ENCODE results near the gene PCNA. TPM values are rescaled to one million over a fixed set of nuclear protein-coding genes. Genes with fewer than 3 reads are reported as not detected.

Gene PCNA
- total and polyA plus RNA-seq, 2 donors (not counting 1 experiment from before 2014, with no cell fraction given) = 75.6 to 144 TPM

GRCh38 chr20:5127204-5127858 lies 7.6 kb upstream of the PCNA start:
- Histone ChIP-seq H3K27me3 (ENCODE audit: control insufficient read depth, insufficient read depth, low read length) (no peaks in the 10 kb centered on the region), H3K27ac (ENCODE audit: insufficient read depth, low read length) (peak overlapping the region; percentile 90), H3K4me3 (replicated peaks in 1 of 4; ENCODE audit: control extremely low read depth in 1 of 4, insufficient read depth in 1 of 4, low read depth in 3 of 4, low read length in 4 of 4) (peak overlapping the region; percentile 75 to 81 (median 78)), H3K79me2 (ENCODE audit: control insufficient read depth, insufficient read depth, low read length) (peaks cover 32% of the 10 kb centered on the region), H3K9me3 (ENCODE audit: control insufficient read depth, insufficient read depth, low read depth, low read length) (no peaks in the 10 kb centered on the region), H3K36me3 (ENCODE audit: control insufficient read depth, insufficient read depth, low read length) (no peaks in the 10 kb centered on the region), H4K20me1 (ENCODE audit: control insufficient read depth, extremely low read depth, insufficient read depth, low read length) (no peaks in the 10 kb centered on the region), H3K9ac (ENCODE audit: insufficient read depth, low read length) (peak overlapping the region; percentile 92), H3K4me1 (ENCODE audit: control insufficient read depth, extremely low read depth, insufficient read depth, low read length) (peaks cover 4% of the 10 kb centered on the region), H2AFZ (ENCODE audit: low read length) (peak overlapping the region; percentile 81), H3K4me2 (ENCODE audit: extremely low read depth, insufficient read depth, low read length) (peak overlapping the region; percentile 96)
- peak; percentile 39 to 53 for DNase-seq (ENCODE audit: low read depth in 2 of 2)
- no peak for TF ChIP-seq EZH2 (IDR thresholded peaks at IDR 0.05; ENCODE audit: low read length, missing control alignments)
- TF ChIP-seq, protein P1, sequence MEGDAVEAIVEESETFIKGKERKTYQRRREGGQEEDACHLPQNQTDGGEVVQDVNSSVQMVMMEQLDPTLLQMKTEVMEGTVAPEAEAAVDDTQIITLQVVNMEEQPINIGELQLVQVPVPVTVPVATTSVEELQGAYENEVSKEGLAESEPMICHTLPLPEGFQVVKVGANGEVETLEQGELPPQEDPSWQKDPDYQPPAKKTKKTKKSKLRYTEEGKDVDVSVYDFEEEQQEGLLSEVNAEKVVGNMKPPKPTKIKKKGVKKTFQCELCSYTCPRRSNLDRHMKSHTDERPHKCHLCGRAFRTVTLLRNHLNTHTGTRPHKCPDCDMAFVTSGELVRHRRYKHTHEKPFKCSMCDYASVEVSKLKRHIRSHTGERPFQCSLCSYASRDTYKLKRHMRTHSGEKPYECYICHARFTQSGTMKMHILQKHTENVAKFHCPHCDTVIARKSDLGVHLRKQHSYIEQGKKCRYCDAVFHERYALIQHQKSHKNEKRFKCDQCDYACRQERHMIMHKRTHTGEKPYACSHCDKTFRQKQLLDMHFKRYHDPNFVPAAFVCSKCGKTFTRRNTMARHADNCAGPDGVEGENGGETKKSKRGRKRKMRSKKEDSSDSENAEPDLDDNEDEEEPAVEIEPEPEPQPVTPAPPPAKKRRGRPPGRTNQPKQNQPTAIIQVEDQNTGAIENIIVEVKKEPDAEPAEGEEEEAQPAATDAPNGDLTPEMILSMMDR (conservative IDR thresholded peaks at IDR 0.05 in 1 of 2, IDR thresholded peaks at IDR 0.05 in 1 of 2; ENCODE audit: low read depth in 1 of 2, low read length in 2 of 2) = no peak

- peak within 1 kb of the TSS; percentile 92 for H3K9ac ChIP-seq (ENCODE audit: insufficient read depth, low read length)
- TF ChIP-seq, protein P1 (conservative IDR thresholded peaks at IDR 0.05 in 1 of 2, IDR thresholded peaks at IDR 0.05 in 1 of 2; ENCODE audit: low read depth in 1 of 2, low read length in 2 of 2) = peak; percentile 41 to 50
- no peak for TF ChIP-seq EZH2 (IDR thresholded peaks at IDR 0.05; ENCODE audit: low read length, missing control alignments)
These were observed 6.9 kb upstream of the PCNA start, which contains the start of gene CDS2 for GRCh38 chr20:5126512-5127203. TSS of gene CDS2 (plus strand) at chr20:5127008. CDS start at chr20:5127093, 85 bp downstream.

DNA sequence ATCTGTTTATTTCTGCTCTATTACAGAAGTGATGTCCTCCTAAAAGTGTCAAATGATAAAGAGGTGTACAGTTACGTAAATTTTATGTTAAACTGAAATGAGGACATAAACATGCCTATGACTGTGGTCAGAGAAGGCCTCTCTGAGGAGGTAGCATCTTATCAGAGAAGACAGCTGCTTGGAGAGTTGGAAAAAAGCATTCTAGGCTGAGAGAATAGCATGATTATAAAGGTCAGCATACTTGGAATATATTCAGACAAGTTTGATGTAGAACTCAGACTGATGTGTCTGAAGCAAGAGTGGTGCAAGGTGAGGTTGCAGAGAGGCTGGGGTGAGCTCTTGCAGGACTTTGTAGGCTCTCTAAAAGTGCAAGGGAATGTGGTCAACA lies 3.1 kb upstream of the PCNA start:
- Histone ChIP-seq H3K4me1 (ENCODE audit: control insufficient read depth, extremely low read depth, insufficient read depth, low read length) (peaks cover 3% of the 10 kb centered on the region), H2AFZ (ENCODE audit: low read length) (no peak overlapping the region), H3K4me2 (ENCODE audit: extremely low read depth, insufficient read depth, low read length) (no peak overlapping the region), H3K9me3 (ENCODE audit: control insufficient read depth, insufficient read depth, low read depth, low read length) (no peaks in the 10 kb centered on the region), H3K27ac (ENCODE audit: insufficient read depth, low read length) (no peak overlapping the region), H3K9ac (ENCODE audit: insufficient read depth, low read length) (no peak overlapping the region), H3K4me3 (replicated peaks in 1 of 4; ENCODE audit: control extremely low read depth in 1 of 4, insufficient read depth in 1 of 4, low read depth in 3 of 4, low read length in 4 of 4) (no peak overlapping the region), H4K20me1 (ENCODE audit: control insufficient read depth, extremely low read depth, insufficient read depth, low read length) (no peaks in the 10 kb centered on the region), H3K27me3 (ENCODE audit: control insufficient read depth, insufficient read depth, low read length) (no peaks in the 10 kb centered on the region), H3K36me3 (ENCODE audit: control insufficient read depth, insufficient read depth, low read length) (no peaks in the 10 kb centered on the region), H3K79me2 (ENCODE audit: control insufficient read depth, insufficient read depth, low read length) (peaks cover 27% of the 10 kb centered on the region)
- TF ChIP-seq, protein P1 (conservative IDR thresholded peaks at IDR 0.05 in 1 of 2, IDR thresholded peaks at IDR 0.05 in 1 of 2; ENCODE audit: low read depth in 1 of 2, low read length in 2 of 2) = no peak
- TF ChIP-seq EZH2 (IDR thresholded peaks at IDR 0.05; ENCODE audit: low read length, missing control alignments) = no peak
- DNase-seq (ENCODE audit: low read depth in 2 of 2) = peak in 1 of 2 donors; percentile 21

More at GRCh38 chr20:5126512-5127203, 6.9 kb upstream of the PCNA start, which contains the start of gene CDS2:
- H3K79me2 ChIP-seq (ENCODE audit: control insufficient read depth, insufficient read depth, low read length) = peaks cover 32% of the 10 kb centered on the region
- H3K36me3 ChIP-seq (ENCODE audit: control insufficient read depth, insufficient read depth, low read length) = no peaks in the 10 kb centered on the region
- peak within 1 kb of the TSS; percentile 90 for H3K27ac ChIP-seq (ENCODE audit: insufficient read depth, low read length)
- peak within 1 kb of the TSS; percentile 75 to 81 (median 78) for H3K4me3 ChIP-seq (replicated peaks in 1 of 4; ENCODE audit: control extremely low read depth in 1 of 4, insufficient read depth in 1 of 4, low read depth in 3 of 4, low read length in 4 of 4)
- H3K4me1 ChIP-seq (ENCODE audit: control insufficient read depth, extremely low read depth, insufficient read depth, low read length) = peaks cover 4% of the 10 kb centered on the region
- peak within 1 kb of the TSS; percentile 98 for H3K4me2 ChIP-seq (ENCODE audit: extremely low read depth, insufficient read depth, low read length)
- no peaks in the 10 kb centered on the region for H4K20me1 ChIP-seq (ENCODE audit: control insufficient read depth, extremely low read depth, insufficient read depth, low read length)
- H2AFZ ChIP-seq (ENCODE audit: low read length) = peak within 1 kb of the TSS; percentile 98
- peak; percentile 97 to 98 for DNase-seq (ENCODE audit: low read depth in 2 of 2)
- no peaks in the 10 kb centered on the region for H3K9me3 ChIP-seq (ENCODE audit: control insufficient read depth, insufficient read depth, low read depth, low read length)
- no peaks in the 10 kb centered on the region for H3K27me3 ChIP-seq (ENCODE audit: control insufficient read depth, insufficient read depth, low read length)
